GM10266 (cell line): ENCODE measurements around the gene SHISAL2B.

Experiments
- DNase-seq: peaks from one replicate; pipeline ENCODE4 v3.0.0; 2012; ENCODE audit errors: extremely low spot score
- CTCF ChIP-seq: IDR thresholded peaks from 2 replicates; pipeline ENCODE4 v1.5.1; 2012; ENCODE audit warnings: mild to moderate bottlenecking, low read depth; ENCODE audit not compliant: control insufficient read depth, insufficient read depth; ENCODE audit errors: missing control alignments

Gene SHISAL2B

DNA sequence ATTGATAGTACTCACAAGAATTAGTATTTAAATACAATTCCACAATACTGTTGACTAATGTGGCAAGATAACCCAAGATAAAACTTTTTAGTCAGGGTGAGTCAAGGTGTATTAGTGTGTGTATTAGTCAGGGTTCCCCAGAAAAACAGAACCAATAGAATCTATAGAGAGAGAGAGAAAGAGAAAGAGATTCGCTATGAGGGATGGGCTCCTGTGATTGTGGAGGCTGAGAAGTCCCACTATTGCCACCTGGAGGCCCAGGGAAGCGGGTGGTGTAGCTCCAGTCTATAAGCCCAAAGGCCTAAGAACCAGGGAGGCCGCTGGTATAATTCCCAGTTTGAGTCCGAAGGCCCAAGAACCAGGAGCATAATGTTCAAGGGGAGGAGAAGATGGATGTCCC lies 10.0 kb upstream of the SHISAL2B start:
- DNase-seq = no peak
- no peak for TF ChIP-seq CTCF

DNA sequence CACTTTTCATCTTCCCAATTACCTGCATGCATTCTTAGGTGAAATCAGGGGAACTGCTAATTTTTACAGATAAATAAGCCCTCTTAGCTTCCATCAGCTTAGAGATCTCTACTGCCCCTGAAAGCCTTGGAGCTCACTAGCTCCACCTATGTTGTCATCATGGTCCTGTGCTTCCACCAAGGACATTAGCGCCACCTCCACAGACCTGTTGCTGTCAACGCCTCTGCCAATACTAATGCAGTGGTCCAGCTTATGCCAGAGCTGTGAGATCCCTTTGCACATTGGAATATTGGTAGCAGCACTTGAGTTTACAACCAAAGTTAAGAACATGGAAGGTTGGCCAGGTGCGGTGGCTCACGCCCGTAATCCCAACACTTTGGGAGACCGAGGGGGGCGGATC lies 7.7 kb upstream of the SHISAL2B start:
- no peak for TF ChIP-seq CTCF
- no peak for DNase-seq

GRCh38 chr5:64685866-64686265 lies 4.4 kb upstream of the SHISAL2B start:
- no peak for TF ChIP-seq CTCF
- DNase-seq = no peak

GRCh38 chr5:64688391-64688790 lies 1.9 kb upstream of the SHISAL2B start:
- TF ChIP-seq CTCF = no peak
- no peak for DNase-seq

DNA sequence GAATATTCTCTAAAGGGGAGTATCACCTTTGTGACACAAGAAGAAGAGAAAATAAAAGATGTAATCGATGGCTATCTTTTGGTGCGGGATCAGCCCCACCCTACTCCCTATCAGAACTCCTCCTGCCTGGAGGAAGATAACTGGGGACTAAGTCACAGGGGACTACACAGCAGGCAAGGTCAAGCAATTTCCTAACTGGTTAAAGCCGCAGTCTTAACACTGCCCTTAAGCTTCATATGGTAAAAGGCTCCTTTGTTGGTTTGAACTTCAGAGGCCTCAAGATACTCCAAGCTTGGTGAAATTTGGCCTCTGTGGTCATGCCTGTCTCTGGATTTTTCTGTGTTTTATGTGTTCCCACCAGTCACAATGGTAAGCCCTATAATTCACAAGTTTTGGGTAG lies 1.3 kb upstream of the SHISAL2B start:
- no peak for TF ChIP-seq CTCF
- no peak for DNase-seq

GRCh38 chr5:64690104-64690416 lies 243 bp upstream of the SHISAL2B start:
- DNase-seq = no peak

GRCh38 chr5:64691291-64691690 lies 988 bp downstream of the SHISAL2B start:
- no peak for TF ChIP-seq CTCF
- DNase-seq = no peak

More at GRCh38 chr5:64690104-64690416, 243 bp upstream of the SHISAL2B start:
- TF ChIP-seq CTCF = no peak
